Smooth muscle cell (in vitro differentiated cells): ENCODE measurements around the gene FCGR1A. TPM values are rescaled to one million over a fixed set of nuclear protein-coding genes. Genes with fewer than 3 reads are reported as not detected.
A peak's percentile ranks its signal among the peaks of the same experiment; 100 is the strongest.
"Not testable (repeated sequence)": the region's sequence is repeated elsewhere in the genome, so short reads cannot be mapped to it uniquely, and the experiment has no call there.

Source experiments
- DNase-seq: peaks from one replicate; lab custom pipeline; 2025; ENCODE audit not compliant: unreplicated experiment; lab: John Stamatoyannopoulos, UW
- H2AFZ ChIP-seq: fragments of 200-600 bp; sonication (generic); 2 replicates; pipeline ENCODE4 v1.6.0; 2016; ENCODE audit warnings: antibody characterized with exemption, low read depth, mild to moderate bottlenecking
- H3F3A ChIP-seq: fragments of 200-600 bp; sonication (generic); 2 replicates; pipeline ENCODE4 v1.6.0; 2017; ENCODE audit warnings: antibody characterized with exemption, low read depth
- H3K27ac ChIP-seq: fragments of 200-600 bp; sonication (generic); 2 replicates; pipeline ENCODE4 v1.5.1; 2016; ENCODE audit warnings: low read depth, mild to moderate bottlenecking
- H3K27me3 ChIP-seq: fragments of 200-600 bp; sonication (generic); 2 replicates; pipeline ENCODE4 v1.6.1; 2016; ENCODE audit warnings: low read depth, mild to moderate bottlenecking
- H3K36me3 ChIP-seq: fragments of 200-600 bp; sonication (generic); 2 replicates; pipeline ENCODE4 v1.5.1; 2016; ENCODE audit warnings: low read depth
- H3K4me1 ChIP-seq: fragments of 200-600 bp; sonication (generic); 2 replicates; pipeline ENCODE4 v1.5.1; 2016; ENCODE audit warnings: low read depth
- H3K4me2 ChIP-seq: fragments of 200-600 bp; sonication (generic); 2 replicates; pipeline ENCODE4 v1.6.0; 2016; ENCODE audit warnings: mild to moderate bottlenecking
- H3K4me3 ChIP-seq: fragments of 200-600 bp; sonication (generic); 2 replicates; pipeline ENCODE4 v1.5.1; 2016; ENCODE audit warnings: mild to moderate bottlenecking
- H3K79me2 ChIP-seq: fragments of 200-600 bp; sonication (generic); 2 replicates; pipeline ENCODE4 v1.6.0; 2016; ENCODE audit warnings: low read depth, mild to moderate bottlenecking
- H3K9ac ChIP-seq: fragments of 200-600 bp; sonication (generic); 2 replicates; pipeline ENCODE4 v1.6.0; 2016; ENCODE audit warnings: low read depth
- H3K9me3 ChIP-seq: fragments of 200-600 bp; sonication (generic); replicated peaks from 2 replicates; pipeline ENCODE4 v1.5.1; 2016; ENCODE audit warnings: low read depth
- H4K20me1 ChIP-seq: fragments of 200-600 bp; sonication (generic); 2 replicates; pipeline ENCODE4 v1.6.0; 2016; ENCODE audit warnings: low read depth
- WGBS: methylation state at CpG from one replicate; pipeline ENCODE4 v1.1.7; 2016; ENCODE audit warnings: low lambda C conversion rate; 5-methylcytosine and 5-hydroxymethylcytosine counted together
- polyA plus RNA-seq: library from polyadenylated mRNA; unstranded; fragments of >200 nt; fragmentation: Nextera tagmentation; extraction: Ambion mirVana; gene quantifications from 2 replicates; pipeline ENCODE4 v1.2.1, GENCODE V29; 2016
- total RNA-seq: library from RNA; depleted of rRNA; stranded (reverse); fragments of >200 nt; gene quantifications from 2 replicates; pipeline ENCODE4 v1.2.3, GENCODE V29; 2014

The FCGR1A gene
- total and polyA plus RNA-seq, 2 experiments from 2014 or later = not detected

DNA sequence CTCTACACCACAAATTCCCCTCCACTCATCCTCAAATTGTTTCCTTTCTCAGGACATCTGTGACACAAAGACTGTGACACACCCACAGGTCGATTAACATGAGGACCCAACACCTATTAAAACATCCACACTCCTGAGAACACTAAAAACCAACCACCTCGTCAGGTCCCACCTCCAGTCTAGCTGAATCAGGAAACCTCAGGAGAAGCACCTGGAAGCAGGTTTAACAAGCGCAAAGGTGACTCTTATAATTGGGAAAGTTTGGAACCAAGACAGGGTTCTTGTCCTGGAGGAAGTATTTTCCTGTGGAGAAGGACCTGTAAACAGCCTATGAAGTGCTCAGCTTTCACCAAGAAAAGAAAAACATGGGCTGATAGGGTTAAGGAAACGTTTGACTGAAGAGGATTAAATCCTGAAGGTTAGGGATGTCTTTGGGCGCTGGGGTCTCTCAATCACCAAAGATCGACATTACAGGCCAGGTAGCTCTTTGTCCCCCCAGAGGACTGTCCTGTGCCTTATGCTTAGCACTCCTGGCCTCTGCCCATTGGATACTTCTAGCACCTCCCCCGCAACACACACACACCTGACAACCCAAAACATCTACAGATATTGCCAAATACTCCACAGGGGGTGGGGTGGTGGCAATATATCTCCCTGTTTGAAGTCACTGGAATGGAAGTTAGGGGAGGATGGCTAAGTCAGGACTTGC, 28.4 kb downstream of the FCGR1A start:
- not testable (repeated sequence) for H2AFZ ChIP-seq, DNase-seq, H3K27me3 ChIP-seq, H3K27ac ChIP-seq, H3F3A ChIP-seq, H3K9me3 ChIP-seq, H4K20me1 ChIP-seq, H3K4me1 ChIP-seq, H3K9ac ChIP-seq, H3K36me3 ChIP-seq, H3K79me2 ChIP-seq
- peak overlapping the region; percentile 48 for H3K4me3 ChIP-seq
- WGBS = 39% methylated on average over 7 of the region's 7 CpGs
- H3K4me2 ChIP-seq = peak overlapping the region; percentile 84

DNA sequence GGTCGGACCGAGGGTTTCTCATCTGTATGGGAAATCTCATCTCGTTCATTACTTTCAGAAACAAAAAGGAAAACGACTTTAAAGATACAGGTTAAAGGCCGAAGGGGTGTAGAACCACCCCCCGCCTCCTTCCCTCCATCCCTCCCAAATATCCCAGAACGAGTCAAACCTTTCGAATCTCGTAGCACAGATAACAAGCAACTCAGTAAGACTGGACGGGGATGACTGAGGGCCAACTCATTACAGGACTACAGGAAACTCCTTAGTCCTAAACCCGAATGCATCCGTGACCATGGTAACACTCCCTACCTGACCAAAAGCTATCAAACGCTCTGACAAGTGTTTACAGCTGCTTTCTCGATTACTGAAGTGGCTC, 29.0 kb downstream of the FCGR1A start:
- H3K4me1 ChIP-seq, DNase-seq, H3K36me3 ChIP-seq, H3F3A ChIP-seq, H2AFZ ChIP-seq, H3K27me3 ChIP-seq, H3K79me2 ChIP-seq, H3K9ac ChIP-seq, H3K9me3 ChIP-seq, H4K20me1 ChIP-seq: not testable (repeated sequence)
- peak overlapping the region; percentile 48 for H3K4me3 ChIP-seq
- peak overlapping the region; percentile 47 for H3K27ac ChIP-seq
- peak overlapping the region; percentile 84 for H3K4me2 ChIP-seq
- 3% methylated on average over 11 of the region's 14 CpGs for WGBS

DNA sequence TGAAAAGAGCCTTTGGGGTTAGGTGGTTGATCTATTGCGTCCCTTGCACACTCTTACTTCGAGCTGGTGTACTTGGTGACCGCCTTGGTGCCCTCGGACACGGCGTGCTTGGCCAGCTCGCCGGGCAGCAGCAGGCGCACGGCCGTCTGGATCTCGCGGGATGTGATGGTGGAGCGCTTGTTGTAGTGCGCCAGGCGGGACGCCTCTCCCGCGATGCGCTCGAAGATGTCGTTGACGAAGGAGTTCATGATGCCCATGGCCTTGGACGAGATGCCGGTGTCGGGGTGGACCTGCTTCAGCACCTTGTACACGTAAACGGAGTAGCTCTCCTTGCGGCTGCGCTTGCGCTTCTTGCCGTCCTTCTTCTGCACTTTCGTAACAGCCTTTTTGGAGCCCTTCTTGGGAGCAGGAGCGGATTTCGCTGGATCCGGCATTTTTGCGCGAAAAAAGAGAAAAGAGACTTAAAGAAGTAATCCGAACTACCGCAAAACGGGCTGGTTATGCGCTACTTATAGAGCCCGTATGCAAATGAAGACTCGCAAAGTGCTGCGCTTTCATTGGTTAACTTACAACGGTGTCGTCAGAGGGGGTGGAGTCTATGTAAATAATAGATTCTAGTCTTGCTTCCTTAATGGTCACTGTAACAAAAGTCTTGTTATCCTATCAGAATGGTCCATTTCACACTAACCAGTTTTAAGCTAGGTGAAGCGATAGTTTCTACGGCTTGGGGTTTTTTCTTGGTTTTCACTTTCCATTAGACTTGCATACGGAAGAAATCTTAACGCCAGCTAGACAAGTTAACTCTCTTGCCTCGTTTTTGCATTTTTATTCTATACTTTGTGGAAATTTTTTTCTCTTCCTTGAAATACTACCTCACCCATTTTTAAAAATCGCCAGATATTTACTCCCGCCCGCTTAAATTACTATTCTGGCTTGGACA, 29.7 kb downstream of the FCGR1A start:
- WGBS = 25% methylated on average over 54 of the region's 55 CpGs
- Histone ChIP-seq H3K4me2 (peak overlapping the region; percentile 79), H3K9ac (peak overlapping the region; percentile 57), H3K4me3 (peak overlapping the region; percentile 53), H3K27ac (peak overlapping the region; percentile 79)
- H2AFZ ChIP-seq, H3K9me3 ChIP-seq, H3K27me3 ChIP-seq, H3K79me2 ChIP-seq, H3K4me1 ChIP-seq, H3K36me3 ChIP-seq, H4K20me1 ChIP-seq, H3F3A ChIP-seq, DNase-seq: not testable (repeated sequence)

DNA sequence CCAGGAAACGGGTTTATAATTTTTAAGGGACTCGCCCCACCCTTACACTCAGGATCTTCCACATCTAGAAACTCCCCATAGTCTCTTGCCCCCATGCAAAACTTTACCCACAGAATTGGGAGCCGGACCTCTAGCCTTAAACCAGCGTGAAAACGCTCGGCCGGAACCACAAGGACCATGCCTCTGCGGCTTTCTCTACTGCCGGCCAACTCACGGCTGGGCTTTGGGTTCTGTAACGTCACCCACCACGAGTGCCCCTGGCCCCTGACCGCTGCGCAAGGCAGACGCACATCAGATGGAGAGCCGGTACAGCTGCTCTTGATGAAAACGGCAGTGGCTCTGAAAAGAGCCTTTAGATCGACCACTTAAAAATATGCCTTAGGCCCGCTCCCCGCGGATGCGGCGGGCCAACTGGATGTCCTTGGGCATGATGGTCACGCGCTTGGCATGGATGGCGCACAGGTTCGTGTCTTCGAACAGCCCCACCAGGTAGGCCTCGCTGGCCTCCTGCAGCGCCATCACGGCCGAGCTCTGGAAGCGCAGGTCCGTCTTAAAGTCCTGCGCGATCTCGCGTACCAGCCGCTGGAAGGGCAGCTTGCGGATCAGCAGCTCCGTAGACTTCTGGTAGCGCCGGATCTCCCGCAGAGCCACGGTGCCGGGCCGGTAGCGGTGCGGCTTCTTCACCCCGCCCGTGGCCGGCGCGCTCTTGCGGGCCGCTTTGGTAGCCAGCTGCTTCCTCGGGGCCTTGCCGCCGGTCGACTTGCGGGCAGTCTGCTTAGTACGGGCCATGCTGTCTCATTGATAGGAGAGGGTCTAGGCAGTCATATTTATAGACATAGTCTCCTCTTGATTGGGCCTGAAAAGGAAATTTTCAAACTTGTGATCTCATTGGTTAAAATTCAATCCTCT, 30.7 kb downstream of the FCGR1A start:
- not testable (repeated sequence) for H3K9me3 ChIP-seq, H3F3A ChIP-seq, H2AFZ ChIP-seq, H3K79me2 ChIP-seq, H4K20me1 ChIP-seq, H3K36me3 ChIP-seq, H3K4me1 ChIP-seq, H3K27me3 ChIP-seq, DNase-seq
- peak overlapping the region; percentile 57 for H3K9ac ChIP-seq
- WGBS = 4% methylated on average over 59 of the region's 62 CpGs
- H3K4me3 ChIP-seq = peak overlapping the region; percentile 53
- peak overlapping the region; percentile 79 for H3K4me2 ChIP-seq
- peak overlapping the region; percentile 79 for H3K27ac ChIP-seq

DNA sequence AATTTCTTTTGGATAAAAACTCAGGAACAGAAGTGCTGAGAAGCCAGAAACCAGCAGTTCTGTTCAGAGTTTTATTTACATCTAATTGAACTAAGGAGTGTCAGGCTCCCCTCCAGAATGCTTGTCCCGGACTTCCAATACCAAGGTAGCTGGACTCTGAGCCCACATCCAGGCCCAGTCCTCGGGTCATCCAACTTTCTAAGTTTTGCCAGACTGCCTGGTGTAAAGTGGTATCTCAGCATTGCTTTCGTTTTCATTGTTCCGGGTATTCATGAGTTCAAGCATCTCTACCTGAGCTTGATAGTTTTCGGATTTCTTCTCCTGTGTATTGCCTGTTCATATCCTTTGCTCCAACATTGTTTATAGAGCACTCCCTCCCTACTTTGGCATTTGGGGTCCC, 37.9 kb downstream of the FCGR1A start:
- not testable (repeated sequence) for H3K27me3 ChIP-seq, H3K27ac ChIP-seq
- 92% methylated on average over 4 of the region's 5 CpGs for WGBS

DNA sequence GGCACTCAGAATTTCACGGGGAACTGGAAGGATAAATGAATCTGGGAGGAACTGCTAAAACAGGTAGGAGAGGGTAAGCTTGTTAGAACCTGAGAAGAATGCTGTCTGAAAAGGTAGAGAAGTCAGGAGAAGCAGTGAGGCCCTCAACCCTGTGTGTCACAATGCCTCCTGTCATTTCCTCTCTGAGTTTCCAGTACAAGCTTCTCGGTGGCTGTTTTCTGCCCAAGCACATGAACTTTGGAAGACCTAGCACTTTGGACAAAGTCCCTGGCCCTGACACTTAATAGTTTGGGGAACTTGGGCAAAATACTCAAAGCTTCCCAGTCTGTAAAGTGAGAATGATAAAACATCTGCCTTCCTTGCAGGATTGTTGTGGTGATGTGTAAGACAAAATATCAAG, 44.1 kb downstream of the FCGR1A start:
- not testable (repeated sequence) for H3K4me3 ChIP-seq, DNase-seq, H3K4me1 ChIP-seq, H3K27me3 ChIP-seq, H3K9me3 ChIP-seq, H2AFZ ChIP-seq, H3K4me2 ChIP-seq, H4K20me1 ChIP-seq, H3F3A ChIP-seq, H3K79me2 ChIP-seq, H3K27ac ChIP-seq, H3K36me3 ChIP-seq, H3K9ac ChIP-seq
- WGBS = no CpG with 5 or more reads among the region's 2 CpGs

More for the DNA sequence above, 37.9 kb downstream of the FCGR1A start:
- not testable (repeated sequence) for H4K20me1 ChIP-seq, H3K4me1 ChIP-seq, H3K79me2 ChIP-seq, H3K4me3 ChIP-seq, H3F3A ChIP-seq, H3K36me3 ChIP-seq, H2AFZ ChIP-seq, DNase-seq, H3K9ac ChIP-seq, H3K4me2 ChIP-seq, H3K9me3 ChIP-seq

DNA sequence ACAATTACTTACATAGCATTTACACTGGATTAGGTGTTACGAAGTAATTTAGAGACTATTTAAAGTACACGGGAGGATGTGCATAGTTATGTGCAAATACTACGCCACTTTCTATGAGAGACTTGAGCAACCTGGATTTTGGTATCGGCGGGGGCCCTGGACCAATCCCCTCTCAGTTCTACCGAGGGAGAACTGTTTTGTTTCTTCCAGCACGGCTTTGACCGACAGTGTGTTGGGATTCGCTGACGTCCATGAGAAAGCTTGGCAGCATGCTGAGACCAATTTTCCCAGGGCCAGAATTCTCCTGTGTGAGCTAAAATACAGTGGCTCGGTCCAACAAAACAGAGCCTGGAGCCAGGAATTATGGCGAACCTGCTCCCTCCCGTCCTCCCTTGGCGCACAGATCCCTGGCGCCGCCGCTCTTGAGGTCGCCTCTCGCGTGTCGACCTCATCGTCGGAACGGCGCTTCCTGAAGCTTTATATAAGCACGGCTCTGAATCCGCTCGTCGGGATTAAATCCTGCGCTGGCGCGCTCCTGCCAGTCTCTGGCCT, 49.3 kb downstream of the FCGR1A start:
- not testable (repeated sequence) for H3K36me3 ChIP-seq, H3K4me1 ChIP-seq, DNase-seq, H3K27ac ChIP-seq, H3K27me3 ChIP-seq, H2AFZ ChIP-seq, H3K4me3 ChIP-seq, H4K20me1 ChIP-seq, H3K9me3 ChIP-seq, H3K9ac ChIP-seq, H3K4me2 ChIP-seq, H3K79me2 ChIP-seq, H3F3A ChIP-seq
- WGBS = no CpG with 5 or more reads among the region's 32 CpGs
